Tongue (tissue), 1 donor: ENCODE data around the gene LCE2B. TPM values are rescaled to one million over a fixed set of nuclear protein-coding genes. Genes with fewer than 3 reads are reported as not detected.

Experiments
- total RNA-seq: library from RNA; depleted of rRNA; stranded (reverse); fragments of >200 nt; gene quantifications from one replicate; pipeline ENCODE4 v1.2.3, GENCODE V29; 2014

LCE2B gene
- total RNA-seq, 1 donor from 2014 or later, result not detected

Other genes starting within 250 kb of the LCE2B start
- not detected for gene LCE5A, start 175.3 kb upstream of the LCE2B start, total RNA-seq
- gene CRCT1, start 171.6 kb upstream of the LCE2B start, total RNA-seq, result 4.0 TPM
- gene LCE3E, start 119.3 kb upstream of the LCE2B start, total RNA-seq, result not detected
- not detected for gene LCE3D, start 105.6 kb upstream of the LCE2B start, total RNA-seq
- not detected for gene LCE3C, start 85.9 kb upstream of the LCE2B start, total RNA-seq
- gene LCE3B, start 72.3 kb upstream of the LCE2B start, total RNA-seq, result not detected
- gene LCE3A, start 63.0 kb upstream of the LCE2B start, total RNA-seq, result not detected
- not detected for gene LCE2D, start 22.7 kb upstream of the LCE2B start, total RNA-seq
- not detected for gene LCE2C, start 10.8 kb upstream of the LCE2B start, total RNA-seq
- not detected for gene LCE2A, start 12.2 kb downstream of the LCE2B start, total RNA-seq
- not detected for gene LCE4A, start 22.0 kb downstream of the LCE2B start, total RNA-seq
- gene KPRP, start 71.9 kb downstream of the LCE2B start, total RNA-seq, result 0.21 TPM
- gene LCE1F, start 89.0 kb downstream of the LCE2B start, total RNA-seq, result not detected
- gene LCE1E, start 100.1 kb downstream of the LCE2B start, total RNA-seq, result not detected
- gene LCE1D, start 110.6 kb downstream of the LCE2B start, total RNA-seq, result not detected
- not detected for gene LCE1C, start 120.5 kb downstream of the LCE2B start, total RNA-seq
- not detected for gene LCE1B, start 125.8 kb downstream of the LCE2B start, total RNA-seq
- gene LCE1A, start 141.3 kb downstream of the LCE2B start, total RNA-seq, result not detected
- gene LCE6A, start 156.7 kb downstream of the LCE2B start, total RNA-seq, result not detected
- not detected for gene LCE7A, start 173.9 kb downstream of the LCE2B start, total RNA-seq
- gene SMCP, start 192.2 kb downstream of the LCE2B start, total RNA-seq, result not detected
- gene IVL, start 222.4 kb downstream of the LCE2B start, total RNA-seq, result 7.7 TPM